Ascending aorta (tissue), 2 donors: ENCODE measurements around the gene RGS7BP. TPM values are rescaled to one million over a fixed set of nuclear protein-coding genes. Genes with fewer than 3 reads are reported as not detected.

Experiments
- DNase-seq, 2 donors: peaks; one replicate each; pipeline ENCODE4 v3.0.0-alpha.2; 2019; ENCODE audit warnings: low spot score in 2 of 2
- H3K27ac ChIP-seq, 2 donors: fragments of 200-600 bp; sonication (generic); one replicate each; pipeline ENCODE4 v1.5.1; 2016 to 2017; ENCODE audit warnings: mild to moderate bottlenecking in 1 of 2
- H3K27me3 ChIP-seq: fragments of 200-600 bp; sonication (generic); one replicate; pipeline ENCODE4 v1.5.1; 2017
- H3K36me3 ChIP-seq, 2 donors: fragments of 200-600 bp; sonication (generic); one replicate each; pipeline ENCODE4 v1.5.1; 2016
- H3K4me1 ChIP-seq, 2 donors: fragments of 200-600 bp; sonication (generic); one replicate each; pipeline ENCODE4 v1.5.1; 2016 to 2017; ENCODE audit warnings: mild to moderate bottlenecking in 1 of 2
- H3K4me3 ChIP-seq, 2 donors: fragments of 200-600 bp; sonication (generic); one replicate each; pipeline ENCODE4 v1.5.1; 2016 to 2017; ENCODE audit warnings: mild to moderate bottlenecking in 1 of 2
- H3K9me3 ChIP-seq, 2 donors: fragments of 200-600 bp; sonication (generic); one replicate each; pipeline ENCODE4 v1.5.1; 2016
- intact Hi-C: fragments of 100-400 bp; cut with DNase I; formaldehyde crosslinking; loops from one replicate; pipeline ENCODE4 v1.15.1; 2023
- total RNA-seq: library from RNA; depleted of rRNA; stranded (reverse); fragments of >200 nt; gene quantifications from one replicate; pipeline ENCODE4 v1.1.0, GENCODE V29; 2016
- TF ChIP-seq, protein P1 (sequence below), 3 experiments: fragments of 200-600 bp in 2 of 3; fragments of 450-650 bp in 1 of 3; sonication (generic) in 2 of 3; IDR thresholded peaks; one replicate each; pipeline ENCODE4 v1.5.1; 2016 to 2019; ENCODE audit warnings: antibody characterized with exemption in 3 of 3, mild to moderate bottlenecking in 1 of 3, moderate library complexity in 1 of 3

RGS7BP gene
- total RNA-seq, 1 donor from 2014 or later, result 9.2 TPM

DNA sequence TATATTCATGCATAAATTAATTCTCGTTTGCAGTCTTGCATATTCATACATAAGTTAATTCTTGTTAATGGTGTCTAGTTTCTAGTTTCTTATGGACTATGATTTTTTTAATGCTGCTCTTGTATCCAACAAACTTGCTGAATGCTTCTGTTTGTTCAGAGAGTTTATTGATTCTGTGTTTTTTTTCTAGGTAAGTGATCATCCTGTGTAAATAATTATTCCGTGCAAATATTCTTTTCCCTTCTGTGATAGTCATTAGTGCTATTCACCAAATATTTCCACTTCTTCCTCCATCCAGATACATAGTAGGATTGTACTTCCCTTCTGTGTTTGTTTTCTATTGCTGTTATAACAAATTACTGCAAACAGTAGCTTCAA is 148.7 kb downstream of the RGS7BP start:
- Histone ChIP-seq H3K4me3 (no peak overlapping the region), H3K27ac (no peak overlapping the region), H3K4me1 (no peaks in the 10 kb centered on the region), H3K27me3 (no peaks in the 10 kb centered on the region), H3K9me3 (no peaks in the 10 kb centered on the region), H3K36me3 (no peaks in the 10 kb centered on the region)
- no peak for DNase-seq
- intact Hi-C loops, result no loop called here
- TF ChIP-seq, protein P1, sequence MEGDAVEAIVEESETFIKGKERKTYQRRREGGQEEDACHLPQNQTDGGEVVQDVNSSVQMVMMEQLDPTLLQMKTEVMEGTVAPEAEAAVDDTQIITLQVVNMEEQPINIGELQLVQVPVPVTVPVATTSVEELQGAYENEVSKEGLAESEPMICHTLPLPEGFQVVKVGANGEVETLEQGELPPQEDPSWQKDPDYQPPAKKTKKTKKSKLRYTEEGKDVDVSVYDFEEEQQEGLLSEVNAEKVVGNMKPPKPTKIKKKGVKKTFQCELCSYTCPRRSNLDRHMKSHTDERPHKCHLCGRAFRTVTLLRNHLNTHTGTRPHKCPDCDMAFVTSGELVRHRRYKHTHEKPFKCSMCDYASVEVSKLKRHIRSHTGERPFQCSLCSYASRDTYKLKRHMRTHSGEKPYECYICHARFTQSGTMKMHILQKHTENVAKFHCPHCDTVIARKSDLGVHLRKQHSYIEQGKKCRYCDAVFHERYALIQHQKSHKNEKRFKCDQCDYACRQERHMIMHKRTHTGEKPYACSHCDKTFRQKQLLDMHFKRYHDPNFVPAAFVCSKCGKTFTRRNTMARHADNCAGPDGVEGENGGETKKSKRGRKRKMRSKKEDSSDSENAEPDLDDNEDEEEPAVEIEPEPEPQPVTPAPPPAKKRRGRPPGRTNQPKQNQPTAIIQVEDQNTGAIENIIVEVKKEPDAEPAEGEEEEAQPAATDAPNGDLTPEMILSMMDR (IDR thresholded peaks at IDR 0.05), result no peak

DNA sequence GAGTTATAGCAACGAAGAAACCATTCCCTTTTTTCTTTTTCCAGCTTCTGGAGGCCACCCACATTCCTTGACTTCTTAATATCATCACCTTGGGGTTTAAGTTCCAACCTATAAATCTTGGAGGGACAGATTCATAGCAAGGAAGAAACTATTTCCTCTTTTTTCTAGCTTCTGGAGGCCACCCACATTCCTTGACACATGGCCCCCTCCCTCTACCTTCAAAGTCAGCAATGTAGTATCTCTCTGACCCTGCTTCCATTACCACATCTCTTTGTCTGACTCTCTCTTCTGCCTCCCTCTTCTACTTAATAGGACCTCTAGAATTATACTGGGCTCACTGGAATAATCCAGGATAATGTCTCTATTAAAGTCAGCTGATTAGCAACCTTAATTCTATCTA is 149.8 kb downstream of the RGS7BP start:
- Histone ChIP-seq H3K36me3 (no peaks in the 10 kb centered on the region), H3K27me3 (no peaks in the 10 kb centered on the region), H3K27ac (no peak overlapping the region), H3K9me3 (no peaks in the 10 kb centered on the region), H3K4me3 (no peak overlapping the region), H3K4me1 (no peaks in the 10 kb centered on the region)
- intact Hi-C loops, result no loop called here
- no peak for DNase-seq
- TF ChIP-seq, protein P1 (IDR thresholded peaks at IDR 0.05), result no peak

DNA sequence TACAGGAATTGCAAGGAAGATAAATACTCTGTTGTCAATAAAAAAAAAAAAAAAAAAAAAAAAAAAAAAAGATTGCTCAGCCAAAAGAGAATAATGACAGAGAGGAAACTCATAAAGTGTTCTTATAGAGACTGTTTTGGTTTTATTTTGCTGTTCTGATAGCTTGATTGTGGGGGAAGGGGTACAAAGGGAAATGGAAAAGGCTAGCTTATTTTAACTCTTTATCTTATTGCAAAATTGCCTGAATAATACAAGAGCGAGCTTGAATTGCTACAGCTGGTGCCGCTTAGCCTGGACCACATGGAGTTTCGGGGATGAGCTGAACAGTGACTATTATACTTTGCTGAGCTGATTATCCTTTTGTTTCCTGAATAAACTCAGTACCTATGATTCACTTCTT is 153.5 kb downstream of the RGS7BP start:
- H3K36me3 ChIP-seq, result no peaks in the 10 kb centered on the region
- no peak for DNase-seq
- TF ChIP-seq, protein P1 (IDR thresholded peaks at IDR 0.05), result no peak
- no peaks in the 10 kb centered on the region for H3K27me3 ChIP-seq
- no peak overlapping the region for H3K4me3 ChIP-seq
- no peak overlapping the region for H3K27ac ChIP-seq
- no peaks in the 10 kb centered on the region for H3K9me3 ChIP-seq
- H3K4me1 ChIP-seq, result no peaks in the 10 kb centered on the region
- intact Hi-C loops, result no loop called here

Other genes with a start within 250 kb of the RGS7BP start
- not detected for gene SHISAL2B, start 184.5 kb downstream of the RGS7BP start, total RNA-seq